GM20000 (cell line): ENCODE data around the gene CEP112.

ENCODE experiments used
- DNase-seq: peaks from one replicate; pipeline ENCODE4 v3.0.0; 2012; ENCODE audit warnings: low spot score
- CTCF ChIP-seq: IDR thresholded peaks from 2 replicates; pipeline ENCODE4 v1.5.1; 2012; ENCODE audit warnings: mild to moderate bottlenecking, control low read depth; ENCODE audit errors: extremely low read depth, missing control alignments

The CEP112 gene

GRCh38 chr17:65977041-65977440, 214.9 kb downstream of the CEP112 start:
- no peak for DNase-seq
- no peak for TF ChIP-seq CTCF

GRCh38 chr17:65975878-65976277, 216.1 kb downstream of the CEP112 start:
- no peak for TF ChIP-seq CTCF
- DNase-seq = no peak

- DNase-seq = no peak
- TF ChIP-seq CTCF = no peak
Measured at GRCh38 chr17:65973237-65973636, 218.7 kb downstream of the CEP112 start.

- no peak for DNase-seq
- no peak for TF ChIP-seq CTCF
Measured at GRCh38 chr17:65967372-65967771, 224.6 kb downstream of the CEP112 start.

- no peak for TF ChIP-seq CTCF
- DNase-seq = no peak
Measured at GRCh38 chr17:65966072-65966695, 225.7 kb downstream of the CEP112 start.

- no peak for DNase-seq
- no peak for TF ChIP-seq CTCF
Measured at GRCh38 chr17:65963179-65963578, 228.8 kb downstream of the CEP112 start.

- TF ChIP-seq CTCF = no peak
Measured at GRCh38 chr17:65959630-65960029, 232.3 kb downstream of the CEP112 start.

More at GRCh38 chr17:65959630-65960029, 232.3 kb downstream of the CEP112 start:
- no peak for DNase-seq
